ENCODE data around the gene VPS11. TPM values are rescaled to one million over a fixed set of nuclear protein-coding genes. Genes with fewer than 3 reads are reported as not detected.
A peak's percentile ranks its signal among the peaks of the same experiment; 100 is the strongest.

The VPS11 gene
- total and polyA plus RNA-seq, 8 donors: 30.5 to 61.2 (median 55.2) TPM

GRCh38 chr11:119041821-119042514 is 25.6 kb upstream of the VPS11 start:
- Histone ChIP-seq H3K4me3 (no peak overlapping the region), H3K27ac (no peak overlapping the region), H3K27me3 (no peaks in the 10 kb centered on the region), H3K4me1 (peaks cover 0 to 4% of the 10 kb centered on the region in 2 donors), H3K9me3 (no peaks in the 10 kb centered on the region), H3K36me3 (peaks cover 0 to 29% of the 10 kb centered on the region in 2 donors)
- TF ChIP-seq, protein P1, sequence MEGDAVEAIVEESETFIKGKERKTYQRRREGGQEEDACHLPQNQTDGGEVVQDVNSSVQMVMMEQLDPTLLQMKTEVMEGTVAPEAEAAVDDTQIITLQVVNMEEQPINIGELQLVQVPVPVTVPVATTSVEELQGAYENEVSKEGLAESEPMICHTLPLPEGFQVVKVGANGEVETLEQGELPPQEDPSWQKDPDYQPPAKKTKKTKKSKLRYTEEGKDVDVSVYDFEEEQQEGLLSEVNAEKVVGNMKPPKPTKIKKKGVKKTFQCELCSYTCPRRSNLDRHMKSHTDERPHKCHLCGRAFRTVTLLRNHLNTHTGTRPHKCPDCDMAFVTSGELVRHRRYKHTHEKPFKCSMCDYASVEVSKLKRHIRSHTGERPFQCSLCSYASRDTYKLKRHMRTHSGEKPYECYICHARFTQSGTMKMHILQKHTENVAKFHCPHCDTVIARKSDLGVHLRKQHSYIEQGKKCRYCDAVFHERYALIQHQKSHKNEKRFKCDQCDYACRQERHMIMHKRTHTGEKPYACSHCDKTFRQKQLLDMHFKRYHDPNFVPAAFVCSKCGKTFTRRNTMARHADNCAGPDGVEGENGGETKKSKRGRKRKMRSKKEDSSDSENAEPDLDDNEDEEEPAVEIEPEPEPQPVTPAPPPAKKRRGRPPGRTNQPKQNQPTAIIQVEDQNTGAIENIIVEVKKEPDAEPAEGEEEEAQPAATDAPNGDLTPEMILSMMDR (IDR thresholded peaks at IDR 0.05): no peak
- DNase-seq: no peak
- no peak for ATAC-seq
- intact Hi-C loops (cut with DNase I): no loop called here

- Histone ChIP-seq H3K27me3 (no peaks in the 10 kb centered on the region), H3K9me3 (no peaks in the 10 kb centered on the region), H3K36me3 (peaks cover 0 to 38% of the 10 kb centered on the region in 2 donors), H3K27ac (no peak overlapping the region), H3K4me3 (no peak overlapping the region), H3K4me1 (peaks cover 0 to 4% of the 10 kb centered on the region in 2 donors)
- ATAC-seq (no peak), DNase-seq (no peak)
- TF ChIP-seq, protein P1 (IDR thresholded peaks at IDR 0.05): no peak
- intact Hi-C loops (cut with DNase I): no loop called here
These were observed 24.7 kb upstream of the VPS11 start for GRCh38 chr11:119042927-119043326.

DNA sequence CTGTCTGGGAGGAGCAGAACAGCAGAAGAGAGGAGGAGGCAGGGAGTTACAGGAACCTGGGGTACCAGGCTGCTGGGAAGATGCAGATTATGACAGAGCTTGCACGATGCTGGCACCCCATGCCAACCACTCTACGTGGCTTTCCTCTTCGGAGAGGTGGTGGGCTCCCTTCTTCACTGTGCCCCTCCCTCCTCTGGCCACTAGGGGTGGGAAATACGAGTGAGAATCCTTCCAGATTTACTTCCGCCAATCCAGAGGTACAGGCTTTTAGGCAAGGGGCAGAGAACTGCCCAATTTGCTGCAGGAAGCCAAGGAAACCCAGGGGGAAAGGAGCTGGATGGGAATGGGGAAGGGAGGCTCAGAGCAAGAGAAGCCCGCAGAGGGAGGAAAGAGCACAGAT is 22.9 kb upstream of the VPS11 start:
- ATAC-seq: no peak
- Histone ChIP-seq H3K36me3 (peaks cover 0 to 56% of the 10 kb centered on the region in 2 donors), H3K27me3 (no peaks in the 10 kb centered on the region)

DNA sequence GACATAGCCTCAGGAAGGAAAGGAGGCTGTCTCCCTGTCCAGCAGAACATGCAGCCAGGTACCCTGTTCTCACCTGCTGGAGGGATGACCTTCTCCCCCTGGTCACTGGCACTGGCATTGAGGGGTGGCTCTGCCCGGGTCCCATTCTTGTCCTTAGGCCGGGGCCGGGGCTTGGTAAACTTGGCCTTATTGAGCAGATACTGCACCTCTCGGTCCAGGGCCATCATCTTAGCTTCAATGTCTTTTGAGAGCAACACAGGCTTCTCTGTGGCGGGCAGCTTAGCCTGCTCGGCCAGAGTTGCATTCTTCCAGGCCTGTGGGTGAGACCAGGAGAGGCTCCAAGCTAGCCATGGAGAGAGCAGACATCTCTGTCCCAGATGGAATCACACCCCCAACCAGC is 21.1 kb upstream of the VPS11 start:
- DNase-seq (peak in 1 of 4 donors; percentile 39), ATAC-seq (no peak)
- Histone ChIP-seq H3K27ac (no peak overlapping the region), H3K36me3 (peaks cover 0 to 74% of the 10 kb centered on the region in 2 donors), H3K27me3 (no peaks in the 10 kb centered on the region), H3K9me3 (no peaks in the 10 kb centered on the region), H3K4me3 (no peak overlapping the region), H3K4me1 (no peaks in the 10 kb centered on the region)
- intact Hi-C loops (cut with DNase I): no loop called here
- TF ChIP-seq, protein P1 (IDR thresholded peaks at IDR 0.05): no peak

More for the DNA sequence above, 22.9 kb upstream of the VPS11 start:
- no peak overlapping the region for H3K4me3 ChIP-seq
- no peak overlapping the region for H3K27ac ChIP-seq
- no peak for DNase-seq
- TF ChIP-seq, protein P1 (IDR thresholded peaks at IDR 0.05): no peak
- no peaks in the 10 kb centered on the region for H3K9me3 ChIP-seq
- peaks cover 0 to 3% of the 10 kb centered on the region in 2 donors for H3K4me1 ChIP-seq
- intact Hi-C loops (cut with DNase I): no loop called here

- Histone ChIP-seq H3K27ac (no peak overlapping the region), H3K36me3 (peaks cover 0 to 81% of the 10 kb centered on the region in 2 donors), H3K27me3 (no peaks in the 10 kb centered on the region), H3K4me3 (no peak overlapping the region), H3K9me3 (no peaks in the 10 kb centered on the region), H3K4me1 (no peaks in the 10 kb centered on the region)
- intact Hi-C loops (cut with DNase I): no loop called here
- ATAC-seq (no peak), DNase-seq (no peak)
- TF ChIP-seq, protein P1 (IDR thresholded peaks at IDR 0.05): no peak
These were observed 20.4 kb upstream of the VPS11 start for GRCh38 chr11:119047205-119047604.

Measured in left lung (tissue), 10 donors.